ENCODE results near the gene SLAMF9.

DNA sequence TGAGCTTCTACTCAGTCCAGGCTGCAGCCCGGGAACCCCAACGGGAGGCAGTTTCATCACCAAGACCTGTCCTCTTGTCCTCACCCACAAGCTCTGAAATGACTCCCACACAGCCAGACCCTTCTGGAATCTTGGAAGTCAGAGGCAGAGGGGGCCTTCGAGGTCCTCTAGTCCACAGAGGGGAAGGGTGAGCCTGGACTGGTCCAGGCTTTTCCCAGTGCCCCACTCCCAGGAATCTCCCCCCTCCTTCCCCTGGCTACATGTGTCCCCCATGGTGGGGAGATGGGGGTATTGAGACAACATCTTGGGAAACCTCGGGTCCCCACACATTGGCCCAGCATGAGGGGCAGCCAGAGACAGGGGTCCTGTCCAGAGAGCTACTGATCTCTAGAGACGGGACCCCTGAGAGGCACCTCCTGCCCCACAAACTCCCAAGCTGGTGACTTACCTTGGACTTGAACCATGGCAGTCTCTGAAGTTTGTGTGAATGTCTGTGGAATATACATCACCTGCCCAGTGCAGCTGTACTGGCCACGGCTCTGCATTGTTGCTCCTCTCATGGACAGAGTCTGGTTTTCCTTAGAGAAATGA, 19.4 kb upstream of the SLAMF9 start:
- TF ChIP-seq, protein P1, sequence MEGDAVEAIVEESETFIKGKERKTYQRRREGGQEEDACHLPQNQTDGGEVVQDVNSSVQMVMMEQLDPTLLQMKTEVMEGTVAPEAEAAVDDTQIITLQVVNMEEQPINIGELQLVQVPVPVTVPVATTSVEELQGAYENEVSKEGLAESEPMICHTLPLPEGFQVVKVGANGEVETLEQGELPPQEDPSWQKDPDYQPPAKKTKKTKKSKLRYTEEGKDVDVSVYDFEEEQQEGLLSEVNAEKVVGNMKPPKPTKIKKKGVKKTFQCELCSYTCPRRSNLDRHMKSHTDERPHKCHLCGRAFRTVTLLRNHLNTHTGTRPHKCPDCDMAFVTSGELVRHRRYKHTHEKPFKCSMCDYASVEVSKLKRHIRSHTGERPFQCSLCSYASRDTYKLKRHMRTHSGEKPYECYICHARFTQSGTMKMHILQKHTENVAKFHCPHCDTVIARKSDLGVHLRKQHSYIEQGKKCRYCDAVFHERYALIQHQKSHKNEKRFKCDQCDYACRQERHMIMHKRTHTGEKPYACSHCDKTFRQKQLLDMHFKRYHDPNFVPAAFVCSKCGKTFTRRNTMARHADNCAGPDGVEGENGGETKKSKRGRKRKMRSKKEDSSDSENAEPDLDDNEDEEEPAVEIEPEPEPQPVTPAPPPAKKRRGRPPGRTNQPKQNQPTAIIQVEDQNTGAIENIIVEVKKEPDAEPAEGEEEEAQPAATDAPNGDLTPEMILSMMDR (IDR thresholded peaks at IDR 0.05): no peak
- no peak for TF ChIP-seq ZFX (IDR thresholded peaks at IDR 0.05; ENCODE audit: borderline replicate concordance)

Measured in 22Rv1 (cell line).